ENCODE measurements around the gene SYT14.
"Not testable (repeated sequence)": the region's sequence is repeated elsewhere in the genome, so short reads cannot be mapped to it uniquely, and the experiment has no call there.

The SYT14 gene

GRCh38 chr1:209948155-209948554, 10.1 kb downstream of the SYT14 start:
- no peak for DNase-seq

DNA sequence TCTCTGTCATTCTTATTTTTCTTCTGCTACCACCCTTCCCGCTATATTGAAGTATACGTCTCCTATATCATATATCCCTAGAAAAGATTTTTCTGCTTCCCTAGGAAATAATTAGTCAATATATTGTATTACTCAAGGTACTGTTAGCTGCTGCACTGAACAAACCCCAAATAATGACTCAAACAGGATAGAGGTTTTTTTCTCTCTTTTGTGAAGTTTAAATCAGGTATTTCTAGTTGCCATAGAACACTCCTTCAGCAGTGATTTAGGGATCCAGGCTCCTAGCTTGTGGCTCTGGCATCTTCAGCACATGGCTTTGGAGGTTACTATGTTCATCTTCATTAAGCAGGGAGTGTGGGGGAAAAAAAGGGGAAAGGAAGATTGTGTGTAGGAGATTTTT, 18.1 kb downstream of the SYT14 start:
- DNase-seq: no peak

GRCh38 chr1:209959623-209960022, 21.6 kb downstream of the SYT14 start:
- DNase-seq: no peak

DNA sequence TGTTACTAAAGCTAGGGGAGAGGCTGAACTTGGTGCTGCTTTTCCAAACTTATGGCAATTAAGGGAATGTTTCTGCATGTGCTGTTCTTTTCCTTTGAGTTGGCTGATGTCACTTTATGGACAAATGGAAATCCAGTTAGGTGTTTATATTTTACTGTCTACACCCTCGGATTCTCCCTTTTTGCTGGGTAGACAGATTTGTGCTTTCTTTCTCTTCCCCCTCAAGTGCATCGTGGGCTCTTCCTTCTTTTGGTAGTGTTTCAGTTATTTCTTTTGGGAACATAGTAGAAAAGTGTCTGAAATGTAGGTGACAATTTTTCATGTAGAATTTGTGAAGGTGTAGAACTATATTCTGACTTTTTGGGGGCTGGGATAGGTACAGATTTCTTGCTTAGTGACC, 22.9 kb downstream of the SYT14 start:
- no peak for DNase-seq

- DNase-seq: no peak
Measured at GRCh38 chr1:209962388-209962787, 24.4 kb downstream of the SYT14 start.

DNA sequence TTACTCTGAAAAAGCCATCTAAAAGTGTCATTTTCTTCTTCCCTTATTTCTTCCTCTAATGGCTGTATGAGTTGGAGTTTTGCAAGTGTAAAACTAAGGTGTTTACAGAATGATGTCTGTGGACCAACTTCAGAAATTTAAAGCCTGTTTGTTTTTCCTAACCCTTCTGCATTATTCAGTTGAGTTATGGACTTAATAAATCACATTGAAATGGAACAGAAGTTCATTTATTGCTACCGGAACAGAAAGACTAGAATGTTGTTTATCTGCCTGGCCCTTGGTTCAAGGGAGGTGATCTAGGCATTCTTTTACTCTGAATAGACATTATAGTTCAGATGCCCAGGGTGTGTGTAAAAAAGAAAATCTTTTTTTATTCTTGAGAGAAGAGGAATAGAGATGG, 24.8 kb downstream of the SYT14 start:
- no peak for DNase-seq

GRCh38 chr1:209965996-209966395, 28.0 kb downstream of the SYT14 start:
- no peak for DNase-seq

GRCh38 chr1:209978721-209979120, 40.7 kb downstream of the SYT14 start:
- DNase-seq: not testable (repeated sequence)

DNA sequence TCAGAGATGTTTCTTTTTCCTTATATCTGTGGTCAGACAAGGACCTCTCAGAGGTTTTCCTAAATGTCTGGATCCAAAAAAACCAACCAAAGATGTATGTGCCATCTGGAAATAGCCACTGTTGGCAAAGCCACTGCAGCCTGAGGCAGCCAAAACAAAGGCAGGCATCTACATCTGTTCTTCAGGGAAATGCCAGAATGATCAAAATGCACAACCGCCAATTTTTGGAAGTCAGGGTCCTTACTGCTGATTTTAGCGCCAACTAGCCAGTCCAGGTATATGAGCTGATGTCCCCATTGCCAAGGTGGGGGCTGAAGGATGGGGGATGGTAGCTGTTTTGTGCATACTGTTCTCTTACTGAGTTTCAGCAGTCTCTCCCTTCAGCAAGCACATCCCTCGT, 45.9 kb downstream of the SYT14 start:
- DNase-seq: no peak

- DNase-seq: no peak
Measured at GRCh38 chr1:209985002-209985401, 47.0 kb downstream of the SYT14 start.

- DNase-seq: no peak
Measured at GRCh38 chr1:209988706-209989105, 50.7 kb downstream of the SYT14 start.

DNA sequence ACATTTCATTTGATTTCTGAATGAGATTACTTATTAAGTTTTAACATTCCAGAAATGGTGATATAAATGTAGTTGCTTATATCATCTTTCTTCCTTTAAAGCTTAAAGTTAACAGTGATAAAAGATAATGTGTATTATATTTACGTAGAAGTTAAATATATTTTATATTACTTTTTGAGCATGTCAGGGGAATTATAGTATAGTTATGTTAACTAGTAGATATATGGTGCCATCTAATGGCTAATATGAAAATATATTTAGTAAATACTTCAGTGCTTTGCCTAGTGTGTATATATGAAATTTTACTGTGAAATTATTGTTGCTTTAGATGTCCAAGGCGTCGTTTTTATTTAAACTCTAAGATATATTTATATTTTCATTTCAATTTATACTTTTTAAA, 51.5 kb downstream of the SYT14 start:
- DNase-seq: no peak

DNA sequence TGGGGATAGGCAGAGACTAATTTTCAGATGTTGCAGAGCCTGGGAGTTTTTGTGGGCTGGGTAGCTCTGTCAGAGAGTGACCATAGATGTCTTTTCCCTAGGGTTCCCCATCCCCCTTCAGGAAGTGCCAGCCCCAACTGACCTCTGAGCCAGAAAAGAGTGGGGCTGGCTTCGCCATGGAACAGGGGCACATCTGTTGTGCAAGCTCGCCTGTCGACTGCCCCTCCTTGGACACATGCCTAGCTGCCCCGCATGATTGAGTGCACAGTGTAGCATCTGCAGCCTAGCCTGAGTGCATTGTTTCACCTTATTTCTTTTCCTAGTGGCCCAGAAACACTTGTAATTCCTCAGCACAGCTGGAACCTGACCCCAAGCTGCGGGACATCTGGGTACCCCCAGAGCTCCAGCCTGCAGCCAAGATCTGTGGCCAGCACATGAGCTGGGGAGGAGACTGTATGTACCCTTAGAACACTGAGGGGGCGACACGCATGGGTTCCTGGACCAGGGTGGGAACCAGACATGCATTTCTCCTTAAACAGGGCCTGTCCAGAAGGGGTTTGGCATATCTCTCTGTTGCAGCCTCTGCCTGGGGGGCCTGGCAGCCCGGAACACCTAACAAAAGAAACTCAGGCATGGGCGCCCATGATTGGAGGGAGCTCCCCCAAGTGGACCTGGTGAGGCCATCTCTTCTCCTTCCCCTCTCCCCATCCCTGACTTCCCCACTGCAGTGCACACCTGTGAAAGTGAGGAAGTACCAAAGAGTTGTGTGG, 55.2 kb downstream of the SYT14 start:
- no peak for DNase-seq

- DNase-seq: no peak
Measured at GRCh38 chr1:209996348-209996747, 58.3 kb downstream of the SYT14 start.

GRCh38 chr1:209999005-209999404, 61.0 kb downstream of the SYT14 start:
- no peak for DNase-seq

DNA sequence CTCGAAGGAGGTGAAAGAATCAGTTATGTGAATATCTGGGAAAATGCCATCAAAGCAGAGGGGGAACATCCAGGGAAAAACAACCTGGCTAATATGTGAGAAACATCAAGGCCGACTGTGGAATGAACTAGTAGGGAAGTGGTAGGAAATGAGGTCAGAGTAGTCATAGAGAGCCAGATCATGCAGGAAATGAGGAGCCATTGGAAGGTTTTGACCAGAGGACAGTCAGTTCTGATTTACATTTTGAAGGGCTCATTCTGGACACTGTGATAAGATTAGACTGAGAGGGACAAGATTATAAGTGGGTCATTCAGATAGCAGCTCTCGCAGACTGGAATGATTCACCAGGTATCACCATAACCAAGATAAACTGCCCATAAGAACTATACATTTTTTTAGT, 63.7 kb downstream of the SYT14 start:
- no peak for DNase-seq

- no peak for DNase-seq
Measured at GRCh38 chr1:210003501-210003900, 65.5 kb downstream of the SYT14 start.

DNA sequence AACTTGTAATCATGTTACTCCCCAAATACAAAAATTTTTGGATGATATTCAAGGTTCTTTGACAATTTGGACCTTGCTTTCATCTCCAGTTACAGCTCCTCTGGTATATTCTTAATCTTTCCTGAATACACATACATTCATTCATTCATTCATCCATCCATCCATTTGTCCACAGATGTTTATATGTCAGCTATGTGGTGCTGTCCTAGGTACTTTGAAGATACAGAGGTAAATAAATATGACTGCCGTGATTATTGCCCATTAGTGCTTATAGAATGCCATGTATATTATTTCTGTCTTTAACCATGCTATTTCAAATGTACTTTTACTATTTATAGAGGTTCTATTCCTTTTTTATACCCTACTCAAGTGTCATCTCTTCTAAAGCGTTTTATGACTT, 72.1 kb downstream of the SYT14 start:
- DNase-seq: no peak

DNA sequence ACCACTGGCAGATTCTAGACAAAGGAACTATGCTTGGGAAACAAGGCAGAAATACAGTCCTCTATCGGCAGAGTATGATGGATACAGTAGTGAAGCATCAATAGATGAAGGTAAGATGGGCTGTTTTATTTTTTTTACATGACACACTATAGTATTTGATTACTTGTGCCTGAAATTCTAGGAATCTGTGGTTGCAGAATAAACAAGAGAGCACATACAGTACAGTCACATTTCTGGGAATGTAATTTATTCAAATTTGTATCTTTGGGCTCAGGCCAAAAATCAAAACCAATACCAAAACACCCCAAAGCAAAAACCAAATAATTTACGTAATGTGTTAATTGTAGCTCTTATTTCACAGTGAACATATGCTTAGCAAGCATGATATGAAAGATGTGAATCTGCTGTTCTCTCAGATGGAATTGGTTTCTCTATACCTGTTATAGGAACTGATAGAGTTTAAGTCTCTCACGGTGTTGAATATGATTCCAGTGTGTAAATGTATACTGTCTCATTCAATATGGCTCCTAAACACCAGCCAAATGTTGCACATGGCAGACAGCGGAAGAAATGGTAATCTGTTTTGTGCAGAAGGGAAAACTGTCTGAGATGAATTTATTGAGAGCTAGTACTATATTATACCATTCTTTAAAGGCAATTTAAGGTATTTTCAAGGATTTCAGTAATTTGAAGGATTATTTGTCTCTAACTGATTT, 83.3 kb downstream of the SYT14 start:
- no peak for DNase-seq

GRCh38 chr1:210022044-210022443, 84.0 kb downstream of the SYT14 start:
- DNase-seq: no peak

DNA sequence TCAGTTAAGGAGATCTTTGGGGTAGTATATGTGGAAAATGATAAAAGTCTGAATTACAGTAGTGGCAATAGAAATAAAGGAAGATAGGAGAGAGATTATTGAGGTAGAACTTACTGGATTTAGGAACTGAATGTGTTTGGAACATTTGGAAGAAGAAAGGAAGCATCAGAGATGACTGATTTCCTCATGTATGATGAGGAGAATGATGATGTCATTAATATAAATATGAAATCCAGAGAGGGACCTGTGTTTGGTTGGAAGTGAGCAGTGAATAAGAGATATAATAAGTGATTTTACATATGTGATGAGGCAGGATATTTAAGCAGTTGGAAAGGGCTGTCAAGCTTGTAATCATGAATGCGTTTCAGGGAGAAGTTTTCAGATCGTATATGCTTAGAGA, 86.3 kb downstream of the SYT14 start:
- DNase-seq: no peak

GRCh38 chr1:210024996-210025395, 87.0 kb downstream of the SYT14 start:
- DNase-seq: no peak

GRCh38 chr1:210025870-210026269, 87.9 kb downstream of the SYT14 start:
- DNase-seq: no peak

DNA sequence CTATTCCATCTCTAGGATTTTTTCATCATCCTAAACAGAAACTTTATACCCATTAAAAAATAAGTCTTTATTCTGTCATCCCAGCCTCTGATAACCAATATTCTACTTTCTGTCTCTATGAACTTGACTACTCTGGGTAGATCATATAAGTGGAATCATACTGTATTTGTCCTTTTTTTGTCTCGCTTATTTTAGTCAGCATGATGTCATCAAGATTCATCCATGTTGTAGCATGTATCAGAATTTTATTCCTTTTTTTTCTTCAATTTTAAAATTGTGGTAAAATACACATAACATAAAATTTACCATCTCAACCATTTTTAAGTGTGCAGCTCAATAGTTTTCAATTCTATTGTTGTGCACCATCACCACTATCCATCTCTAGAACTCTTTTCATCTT, 90.0 kb downstream of the SYT14 start:
- no peak for DNase-seq

DNA sequence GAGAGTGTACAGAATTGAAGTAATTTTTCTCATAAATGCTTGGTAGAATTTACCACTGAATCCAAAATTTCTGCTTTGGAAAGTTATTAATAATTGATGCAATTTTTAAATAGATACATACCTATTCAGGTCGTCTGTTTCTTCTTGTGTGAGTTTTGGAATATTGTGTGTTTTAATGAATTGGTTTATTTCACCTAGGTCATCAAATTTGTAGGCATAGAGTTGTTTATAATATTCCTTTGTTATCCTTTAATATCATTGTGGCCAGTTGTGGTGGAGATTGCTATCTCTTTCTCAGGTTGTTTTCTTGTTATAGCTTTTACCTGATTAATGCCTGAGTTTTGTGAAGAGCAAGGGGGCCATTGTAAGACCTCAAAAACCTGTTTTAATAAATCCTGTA, 93.5 kb downstream of the SYT14 start:
- DNase-seq: no peak

Data from DMS79 (cell line).